Uterus (tissue), 2 donors: ENCODE results near the gene OPN1SW.

ENCODE experiments used
- CTCF ChIP-seq, 4 experiments: fragments of 200-600 bp in 2 of 4; fragments of 450-650 bp in 2 of 4; sonication (generic) in 2 of 4; IDR thresholded peaks; one replicate each; pipeline ENCODE4 v1.5.1; 2016 to 2019; ENCODE audit warnings: antibody characterized with exemption in 4 of 4, mild to moderate bottlenecking in 2 of 4, moderate library complexity in 1 of 4
- POLR2A ChIP-seq, 2 donors: fragments of 450-650 bp; IDR thresholded peaks; one replicate each; pipeline ENCODE4 v1.6.1; 2016; ENCODE audit warnings: antibody characterized with exemption in 2 of 2, mild to moderate bottlenecking in 1 of 2, moderate library complexity in 1 of 2

GRCh38 chr7:128729494-128729893 is 46.1 kb downstream of the OPN1SW start:
- no peak for TF ChIP-seq POLR2A (IDR thresholded peaks at IDR 0.05)
- no peak for TF ChIP-seq CTCF (IDR thresholded peaks at IDR 0.05)
